GM18907 (cell line): Measurements from ENCODE around the gene FGFBP3.

ENCODE experiments used
- ATAC-seq: cut with Tn5 transposase; IDR thresholded peaks from one replicate; pipeline ENCODE4 v1.9.1; 2021; ENCODE audit warnings: mild to moderate bottlenecking, moderate library complexity; ENCODE audit not compliant: unreplicated experiment

The FGFBP3 gene

GRCh38 chr10:91909117-91909677 is at the start of gene FGFBP3:
TSS of gene FGFBP3 (minus strand) at chr10:91909486. CDS start at chr10:91908969, 517 bp downstream.
- peak; percentile 5 for ATAC-seq

- ATAC-seq: no peak
Measured at GRCh38 chr10:91957091-91957490, 47.8 kb upstream of the FGFBP3 start.

GRCh38 chr10:91955114-91955513 is 45.8 kb upstream of the FGFBP3 start:
- ATAC-seq: no peak

- ATAC-seq: no peak
Measured at GRCh38 chr10:91953600-91954160, 44.4 kb upstream of the FGFBP3 start.

GRCh38 chr10:91944880-91945630 is 35.8 kb upstream of the FGFBP3 start:
- peak; percentile 80 for ATAC-seq

- no peak for ATAC-seq
Measured at GRCh38 chr10:91941426-91941825, 32.1 kb upstream of the FGFBP3 start.

- no peak for ATAC-seq
Measured at GRCh38 chr10:91939653-91940052, 30.4 kb upstream of the FGFBP3 start.

- no peak for ATAC-seq
Measured at GRCh38 chr10:91935886-91936285, 26.6 kb upstream of the FGFBP3 start.

GRCh38 chr10:91932737-91933136 is 23.5 kb upstream of the FGFBP3 start:
- ATAC-seq: no peak

- no peak for ATAC-seq
Measured at GRCh38 chr10:91931526-91932190, 22.4 kb upstream of the FGFBP3 start.

GRCh38 chr10:91930939-91931338 is 21.7 kb upstream of the FGFBP3 start:
- ATAC-seq: no peak

GRCh38 chr10:91925022-91925320 is 15.7 kb upstream of the FGFBP3 start:
- no peak for ATAC-seq

- peak; percentile 31 for ATAC-seq
Measured at GRCh38 chr10:91924212-91925021, 15.1 kb upstream of the FGFBP3 start.

GRCh38 chr10:91923371-91924211 is 14.3 kb upstream of the FGFBP3 start, which contains the start of gene BTAF1:
TSS of gene BTAF1 (plus strand) at chr10:91923770. CDS start at chr10:91924077, 307 bp downstream.
- peak; percentile 97 for ATAC-seq

GRCh38 chr10:91919651-91920050 is 10.4 kb upstream of the FGFBP3 start:
- no peak for ATAC-seq

- no peak for ATAC-seq
Measured at GRCh38 chr10:91910467-91910866, 1.2 kb upstream of the FGFBP3 start.

- peak; percentile 91 for ATAC-seq
Measured at GRCh38 chr10:91908337-91909116, 759 bp downstream of the FGFBP3 start.

GRCh38 chr10:91907914-91908336 is 1.4 kb downstream of the FGFBP3 start:
- no peak for ATAC-seq

GRCh38 chr10:91907033-91907594 is 2.2 kb downstream of the FGFBP3 start:
- no peak for ATAC-seq
